ENCODE measurements around the gene SPOP.

The SPOP gene

DNA sequence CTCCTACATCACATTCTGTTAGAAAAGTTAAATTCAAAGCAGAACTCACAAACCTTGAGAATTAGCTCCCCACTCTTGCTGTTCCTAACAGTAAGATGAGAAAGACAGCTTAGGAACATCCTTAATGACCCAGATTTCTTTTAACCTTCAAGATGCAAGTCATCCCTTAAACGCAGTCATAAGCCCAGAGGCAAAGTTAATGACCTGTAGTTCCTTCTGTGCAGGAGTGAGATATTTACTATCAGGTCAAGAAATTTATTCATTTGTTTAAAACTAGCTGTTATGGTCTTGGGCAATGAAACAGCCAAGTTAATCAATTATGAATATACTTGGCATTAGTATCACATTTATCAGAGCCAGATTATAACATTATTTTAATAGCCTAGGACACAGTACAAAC, 65.2 kb downstream of the SPOP start:
- no peak for DNase-seq

DNA sequence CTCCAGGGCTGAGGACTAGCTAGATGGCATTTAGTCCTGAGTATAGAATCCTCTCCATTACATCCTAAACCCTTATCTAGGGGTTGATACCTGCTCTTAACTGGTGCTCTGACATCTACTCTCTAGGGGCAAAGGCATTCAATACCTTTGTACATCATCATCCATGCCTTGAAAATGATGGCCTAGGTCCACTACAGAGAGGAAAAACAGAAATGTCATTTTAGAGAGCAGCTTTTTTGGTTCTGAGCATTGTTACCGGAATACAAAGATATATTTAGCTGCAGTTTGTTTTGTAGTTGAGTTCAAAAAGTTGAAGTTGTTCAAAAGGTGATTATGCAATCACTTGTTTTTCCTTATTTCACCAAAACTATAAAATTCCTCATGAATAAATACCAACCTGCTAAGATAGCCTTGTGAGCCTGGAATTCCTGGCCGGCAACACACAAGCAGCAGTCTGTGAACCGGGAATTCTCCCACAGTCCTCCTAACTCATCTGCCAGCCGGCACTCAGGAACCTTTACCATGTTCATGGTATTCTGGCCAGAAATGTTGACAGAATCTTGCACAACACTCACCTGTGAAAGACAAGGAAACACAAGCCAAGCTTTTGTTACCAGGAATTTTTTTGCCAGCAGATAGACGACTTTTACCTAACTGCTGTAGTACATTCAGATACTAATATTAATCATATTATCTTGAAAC, 66.9 kb downstream of the SPOP start:
- DNase-seq = no peak

GRCh38 chr17:49604314-49604869, 73.5 kb downstream of the SPOP start:
- no peak for DNase-seq

- no peak for DNase-seq
These were observed 74.2 kb downstream of the SPOP start for GRCh38 chr17:49603720-49604119.

GRCh38 chr17:49603238-49603637, 74.7 kb downstream of the SPOP start:
- DNase-seq = no peak

- DNase-seq = no peak
These were observed 75.1 kb downstream of the SPOP start for GRCh38 chr17:49602783-49603182.

- DNase-seq = no peak
These were observed 76.9 kb downstream of the SPOP start for GRCh38 chr17:49600949-49601348.

GRCh38 chr17:49598918-49599317, 79.0 kb downstream of the SPOP start:
- DNase-seq = no peak

DNA sequence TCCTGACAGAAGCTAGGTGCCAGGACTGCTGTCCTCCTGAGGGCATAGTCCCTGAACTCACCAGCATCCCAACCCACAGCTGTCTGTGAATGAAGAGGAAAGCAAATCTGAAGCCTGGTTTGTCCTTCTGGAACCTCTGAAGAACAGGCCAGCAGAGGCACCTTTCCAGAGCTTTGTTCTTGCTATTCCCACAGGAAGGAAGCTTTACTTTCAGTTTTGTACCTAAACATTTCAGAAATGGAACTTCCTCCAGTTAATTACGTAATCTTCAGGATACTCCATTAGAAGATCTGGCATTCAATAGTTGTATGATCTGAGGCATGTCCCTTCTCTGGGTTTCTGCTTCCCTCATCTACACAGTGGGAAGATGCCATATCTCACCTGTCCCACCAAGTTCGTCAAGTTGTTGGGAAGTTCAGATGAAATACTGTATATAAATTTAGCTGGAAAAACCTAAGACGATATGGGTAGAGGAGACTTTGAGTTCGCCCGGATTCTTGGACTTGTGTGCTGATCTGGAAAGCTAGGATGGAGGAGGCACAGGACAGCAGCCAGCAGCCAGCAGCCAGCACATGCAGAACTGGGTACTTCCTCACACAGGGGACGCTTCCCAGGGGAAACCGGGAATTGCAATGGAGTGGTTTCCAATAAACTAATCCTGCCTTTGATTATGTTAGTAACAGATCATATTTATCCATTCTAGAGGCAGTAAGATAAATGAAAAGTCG, 79.8 kb downstream of the SPOP start:
- no peak for DNase-seq

- DNase-seq = no peak
These were observed 80.5 kb downstream of the SPOP start for GRCh38 chr17:49597436-49597835.

- no peak for DNase-seq
These were observed 81.2 kb downstream of the SPOP start for GRCh38 chr17:49596613-49597244.

DNA sequence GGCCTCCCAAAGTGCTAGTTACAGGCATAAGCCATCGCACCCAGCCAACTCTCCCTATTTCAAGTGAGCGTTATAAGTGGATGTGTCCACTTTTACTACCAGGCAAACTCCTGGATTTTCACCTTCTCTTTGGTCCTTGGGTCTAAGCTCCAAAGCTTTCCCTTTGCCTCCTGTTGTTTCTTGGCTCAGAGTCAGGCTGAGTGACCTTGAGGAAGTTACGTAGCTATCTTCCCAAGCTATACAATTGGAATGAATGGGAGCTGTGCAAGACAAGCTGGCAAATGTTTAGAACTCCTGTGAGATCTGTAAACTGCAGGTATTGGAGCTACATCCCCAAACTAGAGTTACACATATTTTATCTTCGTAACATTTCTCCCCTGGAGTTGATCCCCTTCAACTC, 81.9 kb downstream of the SPOP start:
- DNase-seq = no peak

- no peak for DNase-seq
These were observed 82.6 kb downstream of the SPOP start for GRCh38 chr17:49595328-49595727.

- DNase-seq = no peak
These were observed 85.6 kb downstream of the SPOP start for GRCh38 chr17:49592263-49592662.

- no peak for DNase-seq
These were observed 87.0 kb downstream of the SPOP start for GRCh38 chr17:49590874-49591273.

GRCh38 chr17:49589577-49589927, 88.3 kb downstream of the SPOP start:
- peak in 1 of 2 experiments; percentile 62 for DNase-seq

DNA sequence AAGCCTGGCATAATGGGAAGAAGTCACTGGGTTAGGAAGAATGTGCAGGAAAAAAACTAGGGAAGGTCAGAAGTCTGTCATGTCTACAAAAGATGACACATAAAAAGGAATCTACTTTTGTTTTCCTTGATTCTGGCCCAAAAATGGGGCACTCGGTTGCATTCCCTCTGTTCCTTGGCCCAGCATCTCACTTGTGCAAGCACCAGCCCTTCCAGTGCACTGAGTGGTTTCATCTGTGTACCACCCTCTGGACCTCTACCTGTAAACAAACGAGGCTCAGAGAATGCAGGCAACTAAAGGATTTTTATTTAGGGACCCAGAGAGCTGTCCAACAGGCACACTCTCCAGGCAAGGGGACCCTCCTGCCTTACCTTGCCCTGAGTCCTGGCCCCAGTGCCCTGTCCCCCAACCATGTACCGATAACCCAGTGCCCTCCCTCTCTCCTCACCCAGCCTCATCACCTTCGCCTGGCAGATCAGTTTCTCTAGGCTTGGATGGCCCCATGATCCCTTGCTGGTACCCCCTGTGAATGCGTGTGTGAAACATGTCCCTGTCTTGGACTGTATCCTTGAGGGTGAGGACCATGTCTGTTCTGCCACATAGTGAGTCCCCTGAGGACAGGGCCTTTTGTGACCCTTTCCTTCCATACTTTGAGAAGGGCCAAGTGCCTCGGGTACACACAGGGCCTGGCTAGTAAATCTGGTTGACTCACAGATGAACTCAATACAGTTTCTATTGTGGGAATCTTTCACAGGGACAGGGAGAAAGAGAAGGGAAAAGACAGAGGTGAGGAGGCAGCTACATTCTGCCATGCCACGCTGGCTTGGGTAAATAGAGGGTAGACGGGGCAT, 88.9 kb downstream of the SPOP start:
- no peak for DNase-seq

GRCh38 chr17:49588312-49588711, 89.6 kb downstream of the SPOP start:
- DNase-seq = no peak

DNA sequence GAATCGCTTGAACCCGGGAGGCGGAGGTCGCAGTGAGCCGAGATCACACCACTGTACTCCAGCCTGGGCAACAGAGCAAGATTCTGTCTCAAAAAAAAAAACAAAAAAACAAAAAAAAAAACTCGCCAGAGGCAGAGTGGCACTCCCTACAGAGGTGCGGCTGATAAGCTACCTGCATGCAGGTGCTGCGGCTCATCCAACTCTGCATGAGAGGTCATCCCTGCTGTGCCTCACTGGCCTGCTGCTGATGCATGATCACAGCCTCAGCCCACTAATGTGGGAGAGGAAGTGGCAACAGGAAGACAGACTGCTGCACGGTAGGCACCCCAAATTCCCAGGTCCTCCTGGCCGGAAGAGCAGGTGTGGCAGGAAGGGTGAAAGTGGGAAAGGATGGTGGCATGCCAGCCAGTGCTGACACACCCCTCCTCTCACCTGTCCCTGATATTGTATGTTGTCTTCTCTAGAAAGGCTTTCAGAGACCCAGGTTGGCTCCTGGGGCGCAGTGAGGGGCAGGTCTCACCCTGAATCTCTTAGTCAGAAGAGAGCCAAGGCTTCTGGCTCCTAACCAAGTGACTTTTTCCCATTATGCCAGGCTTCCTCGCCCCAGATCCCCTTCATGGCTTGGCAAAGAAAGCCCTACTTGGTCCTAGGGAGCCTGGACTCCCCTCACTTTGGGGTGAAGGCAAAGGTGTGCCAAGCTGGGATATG, 90.4 kb downstream of the SPOP start:
- DNase-seq = no peak

DNA sequence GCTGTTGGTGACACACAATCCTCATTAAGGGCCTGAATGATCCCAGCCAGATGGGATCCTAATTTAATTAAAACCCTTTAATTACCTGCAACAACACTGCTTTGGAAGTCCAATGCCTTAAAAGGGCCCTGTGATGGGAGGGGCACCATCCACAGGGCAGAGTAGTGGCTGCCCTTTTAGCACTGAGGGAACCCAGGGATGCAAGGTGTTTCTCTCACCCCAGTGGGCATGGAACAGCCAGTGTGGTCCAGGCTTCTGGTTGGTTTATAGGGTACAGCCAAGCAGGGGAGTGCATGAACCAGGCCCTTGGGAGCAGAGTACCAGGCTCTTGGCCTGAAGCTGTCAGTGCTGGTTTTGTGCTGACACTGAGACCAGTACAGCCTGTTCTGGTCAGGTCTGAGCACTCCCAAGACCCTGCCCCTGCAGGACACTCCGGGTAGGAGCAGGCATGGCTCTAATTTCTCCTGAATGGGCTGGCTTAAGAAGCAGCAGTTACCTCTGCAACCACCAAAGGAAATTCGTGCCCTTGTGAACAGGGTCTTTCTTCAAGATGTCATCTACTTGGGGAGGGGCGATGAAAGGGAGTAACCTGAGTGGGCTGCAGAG, 92.4 kb downstream of the SPOP start:
- no peak for DNase-seq

DNA sequence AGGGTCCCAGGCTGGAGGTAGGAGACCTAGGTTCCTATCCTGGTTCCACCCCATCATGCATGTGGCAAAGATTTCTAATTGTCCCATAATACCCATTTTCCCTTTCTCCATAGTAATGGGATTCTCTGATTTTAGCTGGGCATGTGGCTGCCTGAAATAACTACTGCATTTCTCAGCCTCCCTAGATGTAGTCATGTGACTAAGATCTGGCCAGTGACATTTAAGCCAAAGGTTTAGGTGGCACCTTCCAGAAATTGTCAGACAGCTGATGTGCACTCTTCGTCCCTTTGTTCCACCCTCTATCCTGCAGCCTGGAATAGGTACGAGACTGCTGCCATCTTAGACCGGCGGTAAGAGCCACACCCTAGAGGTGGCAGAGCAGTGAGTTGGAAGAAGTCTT, 94.0 kb downstream of the SPOP start:
- no peak for DNase-seq

DNA sequence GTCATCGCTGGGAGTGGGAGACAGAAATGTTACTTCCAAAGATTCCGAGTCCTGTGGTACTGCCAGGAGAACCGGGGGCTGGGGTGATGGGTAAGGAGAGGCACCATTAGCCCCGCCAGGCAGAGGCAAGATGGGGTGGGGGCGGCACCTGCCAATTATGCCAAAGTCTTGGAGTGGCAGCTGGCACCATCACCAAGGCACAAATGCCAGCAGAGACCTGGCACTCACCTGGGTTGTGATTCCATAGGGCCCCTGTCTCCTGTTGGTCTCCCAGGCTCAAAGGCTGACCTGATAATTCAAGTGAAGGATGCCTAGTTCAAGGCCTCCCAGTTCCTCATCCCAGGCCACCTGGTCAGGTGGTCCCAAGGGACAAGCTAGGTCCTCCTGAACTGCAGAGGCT, 94.7 kb downstream of the SPOP start:
- no peak for DNase-seq
